HepG2 (cell line): ENCODE data around the gene TULP4. TPM values are rescaled to one million over a fixed set of nuclear protein-coding genes. Genes with fewer than 3 reads are reported as not detected.

ENCODE experiments used
- ATAC-seq: fragments of 200-7000 bp; cut with Tn5 transposase; 3 replicates; pipeline ENCODE4 v1.9.1; 2020; ENCODE audit warnings: mild to moderate bottlenecking, moderate library complexity
- BruUV-seq: library from RNA; stranded (reverse); fragments of 400-500 nt; replicated peaks from 2 replicates; lab custom pipeline; 2021; lab: Mats Ljungman, UMichigan
- CTCF ChIA-PET: fragments of 300-600 bp; formaldehyde crosslinking; extraction: SDS; loops from one replicate; lab custom pipeline; 2021; ENCODE audit warnings: low total read pairs, inconsistent platforms, low intra/inter-chr PET ratio; lab: Yijun Ruan, JAX
- POLR2A ChIA-PET: fragments of 350-600 bp; sonication (Branson Sonifier 250); formaldehyde crosslinking; loops from one replicate; lab custom pipeline; 2020; ENCODE audit warnings: antibody characterized with exemption, inconsistent platforms; lab: Yijun Ruan, JAX
- DNase-seq: peaks from one replicate; pipeline ENCODE4 v3.0.0-alpha.2; 2015; ENCODE audit warnings: low spot score
- FAIRE-seq: peaks from 3 replicates; lab custom pipeline; 2011; peaks lifted over from hg19 to GRCh38; lab: Jason Lieb, UNC
- H2AFZ ChIP-seq: one replicate; pipeline ENCODE4 v1.6.1; 2011; ENCODE audit warnings: low read length, inconsistent platforms
- H3K27ac ChIP-seq: fragments of 300-600 bp; 3 replicates; pipeline ENCODE4 v1.8.0; 2011; ENCODE audit warnings: mixed run types, mild to moderate bottlenecking, mixed read lengths, low read length, inconsistent platforms; ENCODE audit not compliant: insufficient read depth; ENCODE audit errors: extremely low read length
- H3K27me3 ChIP-seq, 2 experiments: fragments of 200-600 bp in 1 of 2; 2 replicates in 1 of 2; 3 replicates in 1 of 2; pipeline versions ENCODE4 v1.6.0 to v1.8.0; 2011; ENCODE audit warnings: low read length in 2 of 2, mild to moderate bottlenecking in 2 of 2, moderate library complexity in 2 of 2, inconsistent platforms in 1 of 2; ENCODE audit not compliant: insufficient read depth in 2 of 2, control insufficient read depth in 1 of 2
- H3K36me3 ChIP-seq, 2 experiments: fragments of 200-600 bp in 1 of 2; replicated peaks in 1 of 2; 2 replicates in 1 of 2; 3 replicates in 1 of 2; pipeline versions ENCODE4 v1.5.1 to v1.8.0; 2011; ENCODE audit warnings: low read length in 2 of 2, inconsistent platforms in 1 of 2; ENCODE audit not compliant: insufficient read depth in 2 of 2, control insufficient read depth in 1 of 2
- H3K4me1 ChIP-seq: 2 replicates; pipeline ENCODE4 v1.5.1; 2012; ENCODE audit warnings: low read length, inconsistent platforms; ENCODE audit not compliant: insufficient read depth
- H3K4me2 ChIP-seq: 2 replicates; pipeline ENCODE4 v1.6.0; 2011; ENCODE audit warnings: low read depth, low read length, inconsistent platforms
- H3K4me3 ChIP-seq, 3 experiments: fragments of 200-600 bp in 1 of 3; sonication (generic), shearing (Covaris generic) in 1 of 3; replicated peaks in 1 of 3; 2 replicates each; pipeline ENCODE4 v1.5.1; 2011 to 2016; ENCODE audit warnings: low read length in 3 of 3, inconsistent platforms in 2 of 3, low read depth in 2 of 3, mild to moderate bottlenecking in 2 of 3, control low read depth in 1 of 3, mixed read lengths in 1 of 3; ENCODE audit not compliant: insufficient read depth in 1 of 3
- H3K79me2 ChIP-seq: one replicate; pipeline ENCODE4 v1.6.1; 2011; ENCODE audit warnings: low read length, inconsistent platforms; ENCODE audit not compliant: insufficient read depth
- H3K9ac ChIP-seq: 2 replicates; pipeline ENCODE4 v1.6.0; 2011; ENCODE audit warnings: mild to moderate bottlenecking, low read depth, low read length, inconsistent platforms; ENCODE audit not compliant: insufficient read depth
- H3K9me3 ChIP-seq: 2 replicates; pipeline ENCODE4 v1.5.1; 2012; ENCODE audit warnings: mild to moderate bottlenecking, low read length
- H4K20me1 ChIP-seq: 2 replicates; pipeline ENCODE4 v1.6.0; 2011; ENCODE audit warnings: inconsistent platforms, mild to moderate bottlenecking, low read length, moderate library complexity; ENCODE audit not compliant: insufficient read depth
- ATF5 ChIP-seq: sonication (generic); formaldehyde crosslinking; IDR thresholded peaks from 2 replicates; pipeline ENCODE4 v1.4.0; 2020; ENCODE audit warnings: mild to moderate bottlenecking, low read depth, missing genetic modification reagents
- DZIP1 ChIP-seq: sonication (generic); formaldehyde crosslinking; IDR thresholded peaks from 2 replicates; pipeline ENCODE4 v1.5.0; 2020; ENCODE audit warnings: mild to moderate bottlenecking, missing genetic modification reagents
- EEA1 ChIP-seq: sonication (generic); formaldehyde crosslinking; IDR thresholded peaks from 2 replicates; pipeline ENCODE4 v1.5.1; 2020; ENCODE audit warnings: mild to moderate bottlenecking, missing genetic modification reagents, borderline replicate concordance
- HMG20A ChIP-seq: IDR thresholded peaks from 2 replicates; pipeline ENCODE4 v1.6.1; 2016; ENCODE audit warnings: borderline replicate concordance
- MBD4 ChIP-seq: IDR thresholded peaks from 2 replicates; pipeline ENCODE4 v1.6.1; 2012; ENCODE audit warnings: low read length, inconsistent platforms, borderline replicate concordance
- MLLT10 ChIP-seq: sonication (generic); formaldehyde crosslinking; IDR thresholded peaks from 2 replicates; pipeline ENCODE4 v1.4.0; 2020; ENCODE audit warnings: missing genetic modification reagents
- MLX ChIP-seq: IDR thresholded peaks from 2 replicates; pipeline ENCODE4 v1.6.1; 2016
- POGK ChIP-seq: sonication (generic); formaldehyde crosslinking; conservative IDR thresholded peaks from 2 replicates; pipeline ENCODE4 v1.8.0; 2022; ENCODE audit warnings: mild to moderate bottlenecking, moderate library complexity, missing genetic modification reagents
- PTBP1 ChIP-seq: fragments of 200-400 bp; formaldehyde crosslinking; IDR thresholded peaks from 2 replicates; pipeline ENCODE4 v1.6.1; 2018; ENCODE audit warnings: low read length, low read depth; ENCODE audit not compliant: poor library complexity, severe bottlenecking
- TBX3 ChIP-seq: fragments of 450-650 bp; IDR thresholded peaks from 2 replicates; pipeline ENCODE4 v1.6.1; 2017; ENCODE audit warnings: antibody characterized with exemption, mild to moderate bottlenecking, inconsistent platforms, borderline replicate concordance
- ZBED4 ChIP-seq: sonication (generic); formaldehyde crosslinking; IDR thresholded peaks from 2 replicates; pipeline ENCODE4 v1.4.0; 2020; ENCODE audit warnings: missing genetic modification reagents, borderline replicate concordance
- ZFP1 ChIP-seq: IDR thresholded peaks from 2 replicates; pipeline ENCODE4 v1.6.1; 2016
- ZNF326 ChIP-seq: sonication (generic); formaldehyde crosslinking; IDR thresholded peaks from 2 replicates; pipeline ENCODE4 v1.4.0; 2020; ENCODE audit warnings: missing genetic modification reagents, borderline replicate concordance
- ZNF768 ChIP-seq: sonication (generic); formaldehyde crosslinking; IDR thresholded peaks from 2 replicates; pipeline ENCODE4 v1.4.0; 2020; ENCODE audit warnings: missing genetic modification reagents
- ZSCAN12 ChIP-seq: sonication (generic); formaldehyde crosslinking; IDR thresholded peaks from 2 replicates; pipeline ENCODE4 v1.9.0; 2021; ENCODE audit warnings: mild to moderate bottlenecking, missing genetic modification reagents
- WGBS: methylation state at CpG from one replicate; pipeline ENCODE4 v1.1.6; 2017; ENCODE audit warnings: low lambda C conversion rate; 5-methylcytosine and 5-hydroxymethylcytosine counted together
- in situ Hi-C: cut with HindIII; loops from 2 replicates; pipeline ENCODE4 v1.10.0; 2017; ENCODE audit warnings: low pct_unique_long_range_greater_than_20kb; ENCODE audit not compliant: extremely low pct_ligation_motif_present
- intact Hi-C: fragments of 100-400 bp; cut with micrococcal nuclease; formaldehyde crosslinking; loops from one replicate; pipeline ENCODE4 v1.10.0; 2022; ENCODE audit not compliant: unreplicated experiment
- polyA plus RNA-seq, 8 experiments: library from polyadenylated mRNA; depleted of rRNA in 3 of 8; stranded (reverse) in 7 of 8; unstranded in 1 of 8; fragments of >200 nt; fragmentation: Illumina TruSeq in 4 of 8; extraction: Trizol in 4 of 8; gene quantifications; 2 replicates each; pipeline versions ENCODE4 v1.2.1 to v1.2.3, GENCODE V29; 2011 to 2016; ENCODE audit warnings: low read depth in 4 of 8, missing spikeins in 1 of 8, mixed read lengths in 1 of 8; ENCODE audit not compliant: insufficient read depth in 1 of 8
- total RNA-seq, 5 experiments: library from RNA; depleted of rRNA; stranded (reverse); fragments of >200 nt; fragmentation: Illumina TruSeq; extraction: Trizol; gene quantifications; 2 replicates each; pipeline ENCODE4 v1.2.3, GENCODE V29; 2016; ENCODE audit warnings: low read depth in 1 of 5

The TULP4 gene
- total and polyA plus RNA-seq, 2 of the 13 experiments (the other 11 are each of a cell fraction or from before 2014, with no cell fraction given), result 21.1 to 122 TPM

- ATAC-seq, result no peak
- Histone ChIP-seq H3K79me2 (no peaks in the 10 kb centered on the region), H3K4me2 (no peak overlapping the region), H3K4me3 (no peak overlapping the region), H3K36me3 (peaks cover 21 to 49% of the 10 kb centered on the region in 2 experiments), H3K4me1 (no peaks in the 10 kb centered on the region), H2AFZ (no peak overlapping the region), H3K27ac (no peak overlapping the region), H3K27me3 (no peaks in the 10 kb centered on the region), H4K20me1 (no peaks in the 10 kb centered on the region), H3K9ac (no peak overlapping the region), H3K9me3 (no peaks in the 10 kb centered on the region)
- no peak for FAIRE-seq
- DNase-seq, result no peak
- TF ChIP-seq DZIP1 (CRISPR knock-in tag) (no peak), ATF5 (CRISPR knock-in tag) (no peak), ZSCAN12 (CRISPR knock-in tag) (no peak), POGK (no peak), TBX3 (no peak), PTBP1 (no peak), ZNF768 (CRISPR knock-in tag) (no peak), ZBED4 (CRISPR knock-in tag) (no peak), MBD4 (no peak), MLLT10 (CRISPR knock-in tag) (no peak), MLX (CRISPR knock-in tag) (no peak), EEA1 (CRISPR knock-in tag) (no peak), ZNF326 (CRISPR knock-in tag) (no peak), ZFP1 (CRISPR knock-in tag) (no peak), HMG20A (CRISPR knock-in tag) (no peak)
- intact Hi-C loops (no loop called here), in situ Hi-C loops (no loop called here)
- BruUV-seq, result no TSS peak
- POLR2A ChIA-PET, result no interaction called here
- CTCF ChIA-PET, result no interaction called here
- 83% methylated on average over 1 of the region's 1 CpG for WGBS
Measured at GRCh38 chr6:158417760-158418098, 105.5 kb downstream of the TULP4 start.
